GM19467 (cell line): ENCODE data around the gene TSC22D2.

Experiments used
- ATAC-seq: cut with Tn5 transposase; IDR thresholded peaks from one replicate; pipeline ENCODE4 v1.9.1; 2021; ENCODE audit warnings: mild to moderate bottlenecking, moderate library complexity; ENCODE audit not compliant: unreplicated experiment

TSC22D2 gene

DNA sequence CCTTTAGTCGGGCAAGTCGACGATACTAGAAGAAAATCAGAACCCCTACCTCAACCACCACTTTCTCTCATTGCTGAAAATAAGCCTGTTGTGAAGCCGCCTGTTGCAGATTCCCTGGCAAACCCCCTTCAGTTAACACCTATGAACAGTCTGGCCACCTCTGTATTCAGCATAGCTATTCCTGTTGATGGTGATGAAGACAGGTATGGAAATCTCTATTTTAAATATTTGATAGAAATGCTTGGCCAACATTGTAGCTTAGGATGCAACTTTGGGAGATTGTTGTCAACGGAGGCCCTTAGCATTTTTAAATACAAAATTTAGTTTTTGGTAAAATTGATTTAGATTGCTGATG, 3.0 kb downstream of the TSC22D2 start:
- ATAC-seq, result no peak

DNA sequence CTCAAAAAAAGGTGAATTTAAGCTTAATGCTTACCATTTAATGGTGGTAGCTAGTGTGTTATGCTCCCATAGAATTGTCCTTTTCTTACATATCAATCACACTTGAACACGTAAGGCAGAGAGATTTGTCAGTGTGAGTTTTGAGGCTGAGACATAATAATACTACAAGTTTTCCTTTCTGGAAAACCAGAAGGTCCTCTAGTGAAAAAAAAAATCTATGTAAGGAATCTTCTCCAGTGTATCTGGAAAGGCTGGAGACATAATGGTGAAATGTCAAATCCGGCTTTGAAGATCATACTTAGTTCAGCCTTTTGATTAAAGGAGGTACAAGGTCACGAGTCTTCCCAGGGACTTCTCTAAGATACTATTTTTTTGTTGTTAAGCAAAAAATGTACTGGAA, 3.4 kb downstream of the TSC22D2 start:
- ATAC-seq, result no peak

DNA sequence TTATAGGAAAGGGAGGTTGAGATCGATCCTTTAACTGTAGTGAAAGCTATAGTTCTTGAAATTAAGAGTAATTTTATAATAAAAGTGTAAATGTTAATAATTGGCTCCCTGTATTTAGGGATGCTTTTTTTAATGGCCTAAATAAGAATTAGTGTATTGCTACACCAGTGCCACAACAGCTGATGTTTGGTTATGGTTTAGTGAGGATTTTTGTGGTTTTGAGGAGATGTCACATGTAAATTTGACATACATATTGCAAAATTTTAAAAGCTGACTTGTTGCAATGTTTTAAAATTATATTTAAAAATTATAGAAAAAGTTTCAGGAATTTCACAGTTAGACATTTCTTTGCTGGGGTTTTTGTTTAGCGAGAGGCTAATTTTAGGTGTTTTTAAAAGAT, 3.9 kb downstream of the TSC22D2 start:
- ATAC-seq, result no peak

DNA sequence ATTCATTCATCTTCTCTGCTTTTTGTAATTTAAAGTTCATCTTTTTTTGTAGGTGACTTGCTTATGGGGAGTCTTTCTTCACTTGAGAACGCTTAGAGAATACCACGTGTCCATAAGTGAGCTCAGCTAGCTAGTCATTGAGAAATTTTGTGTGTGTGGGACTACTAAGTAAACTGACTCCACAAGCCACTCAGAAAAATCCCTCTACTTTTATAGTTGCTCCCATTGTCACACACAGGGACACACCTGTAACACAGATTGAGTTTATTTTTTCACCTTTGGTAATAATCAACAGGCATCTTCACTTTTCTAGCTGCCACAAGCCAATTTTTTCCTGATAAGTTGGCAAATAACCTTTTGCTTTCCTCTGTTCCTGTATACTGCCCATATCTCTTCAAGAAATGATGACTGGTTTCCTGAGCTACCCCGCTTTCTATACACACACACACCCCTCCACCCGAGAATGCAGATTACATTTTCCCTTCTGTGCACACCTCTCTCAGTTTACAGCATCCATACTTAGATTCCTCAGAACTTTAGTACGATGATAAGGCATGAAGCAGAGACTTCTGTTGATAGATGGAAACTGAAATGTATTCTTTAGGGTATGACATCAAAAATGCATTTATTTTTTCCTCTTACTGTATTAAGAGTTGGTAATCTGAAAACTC, 4.6 kb downstream of the TSC22D2 start:
- no peak for ATAC-seq

DNA sequence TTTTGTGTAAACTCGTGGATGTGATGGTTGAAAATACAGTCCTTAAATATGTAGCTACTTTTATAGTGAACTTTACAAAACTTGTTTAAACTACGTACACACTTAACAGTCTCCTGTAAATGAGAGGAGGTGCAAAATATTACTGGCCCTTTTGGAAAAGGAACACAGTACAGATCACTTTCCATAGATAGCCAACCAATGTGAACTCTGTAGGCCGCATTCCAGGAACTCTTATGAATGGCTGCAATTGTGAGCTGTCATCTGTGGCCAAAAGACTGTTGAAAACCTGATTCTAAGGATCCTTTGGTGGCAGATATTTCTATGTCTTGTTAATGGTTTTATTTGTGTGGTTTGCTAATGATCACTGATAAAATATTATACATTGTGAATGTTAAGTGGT, 6.2 kb downstream of the TSC22D2 start:
- ATAC-seq, result no peak

DNA sequence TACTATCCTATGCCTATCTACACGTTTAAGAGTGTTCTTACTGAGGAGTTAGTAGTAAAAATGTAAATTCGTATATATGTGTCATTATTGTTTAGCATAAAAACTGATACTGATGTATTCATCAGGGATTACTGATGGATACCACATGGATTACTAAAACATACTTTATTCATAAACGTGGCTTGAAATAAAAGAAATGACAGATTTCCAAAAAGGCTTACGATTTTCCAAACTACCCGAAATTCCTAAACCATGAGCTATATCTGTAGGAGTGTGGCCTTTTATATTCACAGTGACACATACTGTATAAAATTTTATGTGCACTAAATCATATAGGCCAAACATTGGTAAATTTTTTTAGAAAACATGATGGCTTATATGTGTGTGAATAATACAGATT, 6.9 kb downstream of the TSC22D2 start:
- ATAC-seq, result no peak

DNA sequence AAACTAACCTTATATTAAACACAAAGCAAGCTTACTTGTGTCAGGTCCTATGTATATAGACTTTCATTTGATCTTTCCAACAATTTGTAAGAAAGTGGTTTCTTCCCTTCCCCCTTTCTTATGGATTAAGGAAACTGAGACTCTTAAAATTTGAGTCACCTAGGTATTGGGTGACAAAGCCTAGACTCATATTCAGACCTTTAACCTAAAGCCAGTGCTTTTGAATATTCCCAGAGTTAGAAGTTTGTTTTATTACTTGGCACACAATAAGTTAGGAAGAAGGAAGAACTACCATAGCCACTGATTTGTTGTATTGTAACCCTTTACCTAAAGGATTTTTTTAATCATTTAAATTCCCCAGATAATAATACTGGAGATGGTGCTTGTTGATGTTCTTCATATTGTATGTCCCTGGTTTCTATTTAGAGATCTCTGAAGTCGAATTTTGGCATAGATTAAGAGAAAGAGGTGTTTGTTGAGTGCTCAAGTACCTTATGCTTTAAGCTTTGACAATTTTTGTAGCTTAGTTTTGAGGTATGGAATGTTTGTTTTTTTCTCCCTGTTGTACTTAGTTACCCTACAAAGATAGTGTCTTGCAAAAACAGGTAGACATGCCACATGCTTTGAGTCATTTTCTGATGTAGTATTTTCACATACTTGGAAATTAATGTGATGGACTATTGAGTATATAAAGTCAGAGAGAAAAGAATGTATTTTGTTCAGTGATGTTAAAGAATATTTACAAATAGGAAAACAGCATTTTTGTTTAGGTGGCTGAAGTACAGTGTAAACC, 11.2 kb downstream of the TSC22D2 start:
- no peak for ATAC-seq

DNA sequence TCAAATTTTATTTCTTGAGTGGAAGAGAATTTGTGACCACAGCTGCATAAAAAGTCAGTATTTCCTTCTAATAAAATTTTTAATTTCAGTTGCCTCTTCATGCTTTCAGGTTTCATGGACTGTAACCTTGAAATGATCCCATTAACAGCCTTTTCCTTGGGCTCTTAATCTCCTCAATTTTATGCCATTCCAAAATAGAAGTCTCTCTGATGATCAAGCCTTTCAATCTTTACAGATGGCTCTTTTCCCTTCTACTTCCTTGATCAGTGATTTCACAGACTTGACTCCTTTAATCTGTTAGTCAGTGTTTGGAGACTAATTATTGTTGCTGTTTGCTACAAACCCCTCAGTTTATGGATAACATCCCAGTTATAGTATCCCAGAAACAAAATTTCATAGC, 11.9 kb downstream of the TSC22D2 start:
- no peak for ATAC-seq

DNA sequence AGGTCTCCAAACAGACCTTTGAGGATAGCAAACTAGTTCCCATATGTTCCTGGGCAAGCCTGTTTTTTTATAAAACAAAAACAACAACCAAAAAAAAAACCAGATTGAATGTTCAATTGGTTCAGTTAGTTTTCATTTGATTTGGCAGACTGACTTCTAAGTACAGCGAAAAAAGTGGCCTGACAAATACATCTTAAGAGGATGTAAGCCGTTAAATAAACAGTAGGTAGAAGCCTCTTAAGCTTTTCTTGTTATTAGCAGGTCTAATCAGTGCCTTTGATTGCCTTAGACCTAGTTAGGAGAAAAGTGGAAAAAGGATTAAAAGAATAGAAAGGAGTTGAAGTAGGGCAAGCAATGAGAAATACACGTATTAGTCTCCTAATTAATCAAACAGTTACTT, 13.2 kb downstream of the TSC22D2 start:
- no peak for ATAC-seq

DNA sequence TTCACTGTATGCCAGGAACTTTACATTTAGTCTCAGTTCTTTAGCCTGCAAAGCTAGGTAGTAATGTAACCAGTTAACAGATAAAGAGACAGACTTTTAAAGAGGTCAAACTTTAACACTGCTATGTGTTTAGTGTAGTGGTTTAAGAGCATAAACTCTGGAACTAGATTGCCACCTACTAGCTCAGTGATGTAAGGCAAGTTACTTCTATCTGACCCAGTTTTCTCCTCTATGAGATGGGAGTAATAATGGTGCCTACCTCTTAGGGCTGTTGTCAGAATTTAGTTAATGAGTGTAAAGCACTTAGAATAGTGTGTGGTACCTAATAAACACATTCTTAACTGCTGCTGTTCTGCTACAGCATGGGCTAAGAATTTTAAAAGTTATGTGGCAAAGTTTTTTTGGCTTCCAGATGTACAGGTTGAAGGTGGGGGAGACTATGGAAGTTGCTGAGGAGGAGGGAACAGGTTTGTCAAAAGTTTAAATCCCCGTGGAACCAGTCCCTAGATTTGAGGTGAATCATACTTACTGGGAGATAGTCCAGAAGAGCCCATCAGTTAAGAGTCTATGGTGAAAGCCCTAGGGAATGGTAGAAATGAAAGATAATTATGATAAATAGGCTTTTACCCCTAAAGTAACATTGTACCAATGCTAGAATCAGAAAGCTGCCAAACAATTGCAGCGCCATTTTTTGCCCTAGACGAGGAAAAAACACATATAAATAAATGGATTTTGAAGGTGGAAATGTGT, 13.9 kb downstream of the TSC22D2 start:
- ATAC-seq, result no peak

DNA sequence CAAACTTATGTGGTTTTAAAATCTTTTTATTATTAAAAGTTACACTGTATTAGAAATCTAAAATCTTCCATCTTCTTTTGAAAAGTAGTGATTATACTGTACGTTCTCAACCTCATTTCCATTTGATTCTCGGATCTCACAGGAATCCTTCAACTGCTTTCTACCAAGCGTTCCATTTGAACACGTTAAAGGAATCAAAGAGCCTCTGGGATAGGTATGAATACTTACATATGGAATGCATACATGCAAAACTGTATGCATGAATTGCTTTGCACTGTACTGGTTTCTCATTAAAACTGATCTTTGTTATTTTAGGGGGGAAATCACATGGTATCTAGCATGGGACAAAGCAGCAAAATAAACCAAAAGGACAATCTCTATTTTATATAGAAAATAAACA, 14.8 kb downstream of the TSC22D2 start:
- ATAC-seq, result no peak

DNA sequence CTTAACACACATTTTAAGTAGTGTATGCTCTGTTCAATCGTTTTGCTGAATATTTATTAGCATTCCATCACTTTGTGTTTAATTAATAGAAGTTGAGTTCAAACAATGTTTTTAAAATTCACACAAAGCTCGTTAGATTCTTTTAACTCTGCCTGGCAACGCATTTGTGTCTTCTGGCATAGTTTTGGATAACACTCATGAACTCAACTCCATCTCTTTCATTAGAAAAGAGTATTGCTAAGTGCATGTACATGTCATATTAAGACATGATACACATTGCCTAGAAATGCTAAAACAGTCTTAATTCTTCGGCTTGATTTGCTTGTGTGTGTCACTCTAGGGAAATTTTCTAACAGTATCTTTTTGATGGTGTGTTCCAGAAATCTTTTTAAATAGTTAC, 15.7 kb downstream of the TSC22D2 start:
- no peak for ATAC-seq

DNA sequence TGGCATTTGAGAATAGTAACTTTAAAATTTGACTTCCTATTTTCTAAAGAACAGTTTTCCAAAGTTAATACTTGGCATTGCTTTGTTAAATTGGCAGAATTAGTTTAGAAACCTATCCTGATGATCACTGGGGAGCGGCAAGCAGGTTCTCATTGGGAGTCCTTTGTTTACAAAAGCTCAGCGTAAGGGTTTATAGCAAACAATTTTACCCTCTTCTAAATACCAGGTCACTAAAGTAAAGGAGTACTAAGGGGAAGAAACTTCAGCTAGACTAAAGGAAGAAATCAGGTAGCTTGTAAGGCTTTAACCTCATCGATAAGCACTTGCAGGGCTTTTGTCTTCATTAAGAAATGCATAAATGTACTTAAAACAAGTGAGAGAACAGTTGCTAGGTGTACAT, 18.2 kb downstream of the TSC22D2 start:
- no peak for ATAC-seq

DNA sequence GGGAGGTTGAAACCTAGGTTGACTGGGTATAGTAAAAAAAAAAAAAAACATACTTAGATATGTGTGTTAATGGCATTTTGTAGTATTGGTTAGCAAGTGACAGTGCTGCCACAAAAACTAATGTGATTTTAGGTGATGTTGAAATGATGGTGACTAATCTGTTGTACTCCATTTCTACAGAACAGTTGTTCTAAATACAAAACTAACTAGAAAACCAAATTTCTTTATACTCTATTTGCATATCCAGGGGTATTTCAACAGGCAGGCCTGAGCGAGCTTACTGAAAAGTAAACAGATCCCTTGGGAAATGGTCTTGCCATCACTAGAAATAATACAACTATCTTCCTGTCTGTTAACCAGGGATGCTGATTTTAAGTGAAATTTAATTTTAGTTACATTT, 20.5 kb downstream of the TSC22D2 start:
- ATAC-seq, result no peak

DNA sequence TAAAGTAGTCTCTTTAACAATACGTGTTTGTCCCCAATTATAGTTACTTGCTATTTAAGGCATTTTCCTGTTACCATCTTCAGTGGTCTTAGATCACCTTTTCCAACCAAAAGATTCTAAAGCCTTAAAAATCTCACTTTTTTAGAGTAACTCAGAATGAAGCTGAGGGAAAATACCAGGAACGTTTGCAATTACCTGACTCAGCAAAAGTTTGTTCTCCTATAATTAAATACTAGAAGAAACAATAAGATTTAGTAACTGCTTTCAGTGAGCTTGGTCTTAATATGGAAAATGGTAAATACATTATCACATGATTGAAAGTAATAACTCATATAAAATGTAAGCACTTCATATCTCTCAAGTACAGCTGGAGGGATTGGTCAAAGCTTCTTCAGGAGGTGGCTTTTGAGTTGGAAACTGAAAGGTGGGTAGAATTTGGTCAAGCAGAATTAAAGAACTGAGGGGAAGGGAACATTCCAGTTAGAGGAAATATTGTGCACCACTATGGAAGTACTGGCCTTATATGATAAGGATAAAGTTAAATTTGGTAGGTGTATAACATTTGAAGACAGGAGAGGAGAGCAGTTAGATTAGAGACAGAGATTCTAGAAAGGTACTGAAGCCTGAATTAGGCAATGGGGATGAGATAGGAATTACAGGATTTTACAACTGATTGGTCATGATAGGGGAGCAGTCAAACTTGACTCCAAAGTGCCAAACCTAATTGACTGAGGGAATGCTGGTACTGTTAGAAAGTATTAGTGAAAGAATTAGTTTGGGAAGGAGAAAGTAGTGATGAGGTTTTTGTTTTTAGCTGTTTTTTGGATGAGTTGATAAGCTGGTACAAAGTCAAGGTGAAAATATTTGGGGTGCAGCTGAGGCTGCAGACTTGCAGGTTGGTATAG, 21.9 kb downstream of the TSC22D2 start:
- ATAC-seq, result no peak

DNA sequence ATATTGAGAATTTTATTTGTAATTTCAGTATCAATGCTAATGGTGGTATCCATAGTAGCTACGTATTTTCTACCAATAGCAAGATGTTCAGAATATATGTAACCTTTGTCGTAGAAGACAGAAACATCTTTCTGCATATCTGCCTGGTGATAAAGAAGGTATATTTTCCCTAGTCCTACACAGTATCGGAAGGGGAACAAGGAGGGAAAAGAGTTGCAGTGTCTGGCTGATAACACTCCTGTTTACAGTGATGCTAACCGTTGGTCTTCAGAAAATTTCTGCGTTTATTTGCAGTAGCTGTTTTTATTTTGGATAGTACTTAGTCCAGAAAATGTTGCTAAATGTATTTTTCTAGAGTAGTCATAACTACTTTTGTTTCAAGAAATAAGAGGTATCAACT, 25.2 kb downstream of the TSC22D2 start:
- no peak for ATAC-seq

DNA sequence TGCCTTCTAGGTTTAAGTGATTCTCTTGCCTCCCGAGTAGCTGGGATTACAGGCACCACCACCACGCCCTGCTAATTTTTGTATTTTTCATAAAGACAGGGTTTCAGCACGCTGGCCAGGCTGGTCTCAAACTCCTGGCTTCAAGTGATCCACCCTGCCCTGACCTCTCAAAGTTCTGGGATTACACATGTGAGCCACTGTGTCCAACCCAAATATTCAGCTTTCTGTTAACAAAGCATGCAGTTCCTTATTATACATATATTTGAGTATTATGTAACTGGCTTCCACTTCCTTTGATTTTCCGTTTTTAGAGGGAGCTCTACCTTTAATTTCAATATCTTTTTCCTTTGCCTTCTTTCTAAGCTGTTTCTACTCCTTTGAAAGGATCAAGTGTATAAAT, 26.1 kb downstream of the TSC22D2 start:
- ATAC-seq, result no peak

DNA sequence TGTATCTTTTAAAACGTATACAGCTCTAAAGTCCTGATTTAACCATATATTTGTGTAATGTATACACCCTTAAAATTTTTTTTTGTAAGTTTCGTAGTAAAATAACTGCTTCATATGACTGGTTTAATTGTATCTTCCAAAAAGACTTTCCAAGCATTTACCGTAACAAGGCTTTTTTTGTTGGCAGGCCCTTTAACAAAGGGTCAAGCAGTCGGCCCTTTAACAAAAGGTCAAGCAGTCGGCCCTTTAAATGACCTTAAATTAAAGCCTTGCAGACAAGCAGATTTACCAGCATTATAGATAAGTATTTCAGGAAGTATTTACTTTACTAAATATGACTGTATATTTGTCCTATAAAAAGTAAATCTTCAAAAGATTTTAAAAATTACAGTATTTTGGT, 28.1 kb downstream of the TSC22D2 start:
- no peak for ATAC-seq

DNA sequence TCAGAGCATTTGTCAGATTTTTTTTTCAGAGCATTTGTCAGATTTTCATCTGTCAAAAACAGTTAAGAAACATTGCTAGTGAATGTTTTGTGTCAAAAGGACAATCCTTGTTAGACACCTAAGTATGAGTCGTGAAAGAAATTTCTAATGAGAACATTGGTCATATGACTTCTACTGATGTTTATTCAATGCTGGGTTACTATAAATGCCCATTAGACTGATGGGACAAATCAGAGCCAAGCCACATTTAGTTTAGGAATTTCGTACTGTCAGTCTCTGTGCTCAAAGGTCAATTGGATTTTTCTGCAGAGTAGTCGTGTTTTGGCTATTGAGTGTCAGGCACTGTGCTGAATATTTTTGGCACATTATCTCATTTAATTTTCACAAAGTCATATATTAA, 31.6 kb downstream of the TSC22D2 start:
- no peak for ATAC-seq

DNA sequence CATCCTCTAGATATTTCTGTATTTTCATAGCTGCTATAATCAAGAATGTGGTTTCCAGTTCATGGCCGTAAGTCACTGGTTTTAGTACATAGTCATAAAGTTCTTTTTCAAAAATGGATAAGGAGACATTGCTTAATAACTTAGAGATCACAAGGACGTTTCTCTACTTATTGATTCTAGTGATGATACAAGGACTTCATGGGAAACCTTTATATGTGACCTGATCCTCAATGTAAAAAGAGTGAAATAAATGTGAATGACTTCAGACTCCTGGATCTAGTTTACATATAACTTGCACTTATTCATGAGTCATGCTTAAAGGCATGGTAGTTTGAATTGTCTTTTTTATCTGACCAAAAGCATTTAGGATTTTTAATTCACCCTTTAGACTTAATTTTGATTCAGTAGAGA, 35.2 kb downstream of the TSC22D2 start:
- ATAC-seq, result no peak

DNA sequence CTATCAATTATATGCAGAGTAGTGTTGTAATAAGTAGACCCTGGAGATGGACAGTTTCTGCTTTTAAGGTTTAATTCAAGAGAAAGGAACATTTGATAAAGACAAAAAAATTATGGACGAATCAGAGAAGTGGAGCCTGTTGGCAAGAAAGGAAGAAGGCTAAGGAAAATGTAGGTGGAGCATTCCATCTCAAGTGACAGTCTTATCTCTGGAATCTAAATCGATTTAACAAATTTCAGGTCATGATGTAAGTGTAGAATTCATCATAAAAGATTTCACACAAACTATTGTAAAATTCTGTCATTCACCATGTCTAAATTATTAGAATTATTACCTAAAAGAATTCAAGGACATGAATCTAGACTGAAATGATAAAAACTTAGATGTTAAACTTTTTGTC, 36.3 kb downstream of the TSC22D2 start:
- no peak for ATAC-seq
